GM18858 (cell line): ENCODE data around the gene CLRN3.
A peak's percentile ranks its signal among the peaks of the same experiment; 100 is the strongest.

ENCODE experiments used
- ATAC-seq: cut with Tn5 transposase; IDR thresholded peaks from one replicate; pipeline ENCODE4 v1.9.1; 2021; ENCODE audit not compliant: unreplicated experiment

CLRN3 gene

GRCh38 chr10:127919418-127920271 is 26.9 kb upstream of the CLRN3 start:
- ATAC-seq = no peak

- ATAC-seq = no peak
Measured at GRCh38 chr10:127918572-127918971, 25.8 kb upstream of the CLRN3 start.

DNA sequence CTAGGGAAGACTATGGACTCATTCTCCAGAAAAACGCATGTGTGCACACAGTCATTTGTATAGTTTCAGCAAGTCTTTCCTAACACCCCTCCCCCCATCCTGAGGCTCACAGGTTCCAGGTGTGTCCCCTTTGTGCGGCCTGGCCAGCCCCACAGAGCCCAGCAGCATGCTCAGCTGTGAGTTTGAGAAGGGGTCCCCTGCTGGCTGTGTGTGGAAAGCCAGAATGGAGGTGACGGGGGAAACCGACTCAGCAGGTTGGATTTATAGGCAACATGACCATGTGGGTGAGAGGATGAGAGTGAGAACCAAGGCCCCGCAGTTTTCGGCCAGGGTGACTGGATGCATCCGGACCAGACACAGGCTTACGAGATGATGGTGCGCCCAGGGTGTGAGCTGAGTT is 24.1 kb upstream of the CLRN3 start:
- no peak for ATAC-seq

- no peak for ATAC-seq
Measured at GRCh38 chr10:127915324-127915723, 22.6 kb upstream of the CLRN3 start.

DNA sequence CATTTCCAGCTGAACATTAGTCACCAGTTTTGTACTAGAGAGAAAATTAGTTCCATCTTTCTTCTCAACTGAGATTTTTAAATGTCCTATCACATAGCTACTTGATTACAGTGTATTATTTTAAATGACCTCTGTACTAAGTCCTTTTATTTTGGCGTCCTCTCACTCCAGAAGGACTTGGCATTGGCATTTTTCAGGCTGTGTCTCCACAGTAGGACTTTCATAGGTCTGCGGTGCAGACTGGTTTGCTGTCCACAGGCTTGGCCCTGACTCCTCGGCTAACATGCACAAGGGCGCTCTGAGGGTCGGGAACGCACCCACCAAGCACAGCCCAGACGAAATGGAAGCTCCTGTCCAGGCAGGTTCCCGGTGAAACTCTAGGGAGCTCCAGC is 20.6 kb upstream of the CLRN3 start:
- ATAC-seq = no peak

DNA sequence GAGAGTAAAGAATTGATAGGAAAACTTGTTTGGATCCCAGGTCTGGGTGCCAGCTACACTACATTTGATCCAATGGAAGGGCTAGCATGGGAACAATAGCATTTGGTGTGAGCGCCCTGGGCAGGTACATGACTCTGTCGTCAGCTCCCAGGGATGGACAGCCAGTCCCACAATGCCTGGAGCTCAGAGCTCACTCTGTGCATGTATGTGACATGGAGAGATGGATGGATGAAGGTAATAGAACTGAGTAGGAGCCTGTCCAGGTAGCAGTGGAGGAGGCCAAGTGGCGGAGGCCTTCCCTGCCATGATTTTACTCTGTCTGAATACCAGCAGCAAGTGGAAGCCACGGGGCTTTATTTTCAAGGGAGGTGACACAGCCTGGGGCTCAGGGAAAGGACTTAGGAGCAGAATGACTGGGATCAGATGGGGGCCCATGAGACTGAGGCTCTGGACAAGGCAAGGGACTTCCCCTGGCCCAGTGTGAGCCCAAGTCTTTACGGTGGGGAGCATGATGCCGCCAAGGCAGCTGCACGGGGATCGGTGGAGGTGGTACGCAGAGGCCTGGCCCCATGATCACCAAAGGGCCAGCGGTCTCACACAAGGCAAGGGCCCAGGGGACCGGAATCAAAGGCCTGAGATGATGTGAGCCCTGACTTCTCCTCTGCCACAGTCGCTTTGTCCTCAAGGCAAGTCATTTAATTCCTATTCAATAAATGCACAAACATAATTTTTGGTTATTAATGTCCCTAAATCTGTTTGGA is 20.0 kb upstream of the CLRN3 start:
- no peak for ATAC-seq

DNA sequence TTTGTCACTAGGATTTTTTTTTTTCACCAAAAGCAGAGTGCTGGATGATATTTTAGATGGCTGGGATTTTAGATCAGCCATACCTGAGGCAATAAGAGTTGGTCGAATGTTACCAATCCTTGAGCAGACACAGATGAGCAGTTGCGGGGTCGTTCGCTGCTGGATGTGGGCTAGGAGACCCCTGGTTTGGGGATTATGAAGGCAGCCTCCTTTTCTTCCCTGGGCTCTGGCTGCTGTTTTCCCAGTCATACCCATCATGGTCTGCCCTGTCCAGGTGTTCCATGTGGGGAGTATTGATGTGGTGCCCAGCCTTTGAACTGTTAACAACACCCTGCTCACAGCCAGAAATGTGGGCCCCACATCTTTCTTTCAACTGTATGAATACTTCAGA is 19.1 kb upstream of the CLRN3 start:
- ATAC-seq = no peak

DNA sequence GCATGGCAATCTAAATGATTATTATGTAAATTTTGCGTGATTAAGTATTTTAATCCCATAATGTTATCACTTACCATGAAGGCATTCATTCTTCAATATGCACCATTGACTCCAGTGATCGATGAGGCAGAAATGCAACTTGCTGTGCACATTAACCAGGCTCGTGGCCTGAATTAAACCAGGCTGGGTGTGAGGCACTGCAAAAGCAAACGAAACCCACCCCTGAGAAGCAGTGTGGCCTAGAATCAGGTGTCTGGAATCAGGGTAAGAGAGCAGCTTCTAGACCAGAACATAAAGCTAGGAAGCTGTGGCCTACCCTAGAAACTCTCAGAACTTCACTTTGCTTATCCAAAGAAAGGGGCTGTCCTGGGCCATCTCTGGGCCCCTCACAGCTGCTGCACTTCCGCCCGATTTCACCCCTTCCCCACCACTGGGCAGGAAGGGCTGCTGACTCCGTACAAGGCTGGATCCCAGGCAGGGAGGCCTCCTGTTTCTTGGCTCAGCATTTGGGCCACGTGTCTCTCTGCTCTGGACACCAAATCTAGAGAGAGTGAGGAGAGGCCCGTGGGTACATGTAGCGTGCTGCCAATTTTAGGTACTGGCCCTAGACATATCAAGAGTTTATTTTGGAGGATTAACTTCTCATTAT is 18.6 kb upstream of the CLRN3 start:
- ATAC-seq = no peak

- ATAC-seq = no peak
Measured at GRCh38 chr10:127910464-127910770, 17.7 kb upstream of the CLRN3 start.

DNA sequence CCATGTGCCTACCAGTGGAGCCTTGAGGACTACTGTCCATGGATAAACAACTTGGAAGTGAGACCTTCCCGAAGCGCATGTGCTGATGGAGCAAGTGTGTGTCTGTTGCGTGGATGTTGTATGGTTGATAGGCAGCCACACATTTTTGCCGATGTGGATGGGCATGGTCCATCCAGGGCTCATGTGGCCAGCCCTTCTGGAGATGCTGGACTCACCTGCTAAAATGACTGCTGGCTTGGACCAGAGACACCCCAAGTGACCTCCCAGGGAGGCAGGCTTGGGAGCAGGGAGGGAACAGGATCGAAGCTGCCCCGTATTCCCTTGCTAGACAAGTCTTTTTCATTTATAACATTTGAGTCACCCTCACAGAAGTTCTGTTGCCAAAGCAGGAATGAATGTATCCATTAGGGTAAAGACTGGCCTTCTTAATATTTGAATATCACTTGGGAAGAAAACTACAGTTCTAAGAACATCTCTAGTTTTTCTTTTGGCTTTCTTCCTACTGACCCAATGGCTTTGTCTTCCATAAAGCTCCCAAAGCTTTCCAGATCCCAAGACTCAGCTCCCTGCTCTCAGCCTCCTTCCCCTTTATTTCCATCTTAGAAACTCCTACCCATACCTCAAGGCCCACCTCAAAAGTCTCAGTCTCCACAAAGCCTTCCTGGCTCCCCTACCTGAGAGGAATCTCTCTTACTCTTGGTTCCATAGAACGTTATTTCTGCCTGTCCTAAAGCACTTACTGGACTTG is 17.1 kb upstream of the CLRN3 start:
- no peak for ATAC-seq

GRCh38 chr10:127908959-127909267 is 16.2 kb upstream of the CLRN3 start:
- ATAC-seq = no peak

- no peak for ATAC-seq
Measured at GRCh38 chr10:127908106-127908958, 15.6 kb upstream of the CLRN3 start.

GRCh38 chr10:127907411-127908105 is 14.8 kb upstream of the CLRN3 start:
- no peak for ATAC-seq

DNA sequence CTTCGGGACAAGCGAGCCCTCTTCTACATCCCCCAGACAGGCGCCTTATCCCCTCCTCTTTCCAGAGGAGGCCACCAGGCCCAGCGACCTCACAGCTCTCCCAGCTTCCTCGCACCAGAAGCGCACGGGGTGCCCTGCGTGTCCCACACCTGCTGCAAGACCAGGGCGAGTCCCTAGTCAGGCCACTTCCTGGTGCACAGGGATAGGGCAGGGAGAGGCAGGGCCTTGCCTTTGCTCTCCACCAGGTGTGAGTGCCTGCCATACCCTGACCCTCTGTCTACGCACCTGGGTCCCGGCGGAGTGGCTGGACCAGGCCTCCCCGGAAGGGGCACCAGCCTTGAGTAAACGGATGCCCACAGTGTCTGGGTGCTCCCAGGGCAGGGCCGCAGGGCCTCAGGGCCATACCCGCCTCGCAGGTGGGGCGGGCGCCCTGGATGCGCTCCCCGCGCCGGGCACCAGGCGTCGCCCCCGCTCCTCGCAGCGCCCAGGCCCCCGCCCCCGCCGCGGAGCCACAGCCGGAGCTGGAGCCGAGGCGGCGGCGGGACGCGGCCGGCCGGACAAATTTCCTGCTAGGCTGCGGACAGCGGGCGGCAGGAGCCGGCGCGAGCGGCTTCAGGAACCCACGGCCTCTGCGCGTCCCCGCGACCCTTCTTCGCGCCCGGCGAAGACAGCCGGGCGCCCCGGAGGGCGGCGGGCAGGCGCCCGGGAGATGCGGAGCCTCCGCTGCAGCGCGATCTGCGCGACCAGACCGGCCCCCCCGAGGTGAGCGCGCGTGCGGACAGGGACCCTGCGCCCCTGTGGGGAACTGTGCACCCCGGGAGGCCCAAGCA is 14.0 kb upstream of the CLRN3 start, which contains the start of gene PTPRE:
TSS of gene PTPRE (plus strand) at position 556 of the 830 bp plus-strand sequence. CDS start 133,779 bp downstream, outside the sequence.
- peak; percentile 57 for ATAC-seq

DNA sequence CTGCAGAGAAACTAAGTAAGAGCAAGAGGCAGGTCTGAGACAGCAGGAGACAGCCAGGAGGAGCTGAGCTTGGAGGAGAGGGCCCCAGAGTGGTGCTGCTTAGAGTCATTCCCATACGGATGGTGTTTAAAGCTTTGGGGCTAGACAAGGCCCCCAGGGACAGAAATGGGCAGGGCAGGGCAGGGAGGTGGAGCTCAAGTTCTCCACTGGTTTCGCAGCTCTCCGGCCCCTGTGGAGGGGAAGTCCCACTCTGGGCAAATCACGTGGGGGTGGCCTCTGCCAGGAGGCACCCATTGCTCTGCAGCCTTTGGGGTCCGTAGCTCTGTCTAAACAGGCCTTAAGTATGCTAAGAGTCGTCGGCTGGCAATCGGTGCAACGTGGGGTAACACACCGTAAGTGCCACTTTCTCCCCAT is 13.1 kb upstream of the CLRN3 start:
- no peak for ATAC-seq

DNA sequence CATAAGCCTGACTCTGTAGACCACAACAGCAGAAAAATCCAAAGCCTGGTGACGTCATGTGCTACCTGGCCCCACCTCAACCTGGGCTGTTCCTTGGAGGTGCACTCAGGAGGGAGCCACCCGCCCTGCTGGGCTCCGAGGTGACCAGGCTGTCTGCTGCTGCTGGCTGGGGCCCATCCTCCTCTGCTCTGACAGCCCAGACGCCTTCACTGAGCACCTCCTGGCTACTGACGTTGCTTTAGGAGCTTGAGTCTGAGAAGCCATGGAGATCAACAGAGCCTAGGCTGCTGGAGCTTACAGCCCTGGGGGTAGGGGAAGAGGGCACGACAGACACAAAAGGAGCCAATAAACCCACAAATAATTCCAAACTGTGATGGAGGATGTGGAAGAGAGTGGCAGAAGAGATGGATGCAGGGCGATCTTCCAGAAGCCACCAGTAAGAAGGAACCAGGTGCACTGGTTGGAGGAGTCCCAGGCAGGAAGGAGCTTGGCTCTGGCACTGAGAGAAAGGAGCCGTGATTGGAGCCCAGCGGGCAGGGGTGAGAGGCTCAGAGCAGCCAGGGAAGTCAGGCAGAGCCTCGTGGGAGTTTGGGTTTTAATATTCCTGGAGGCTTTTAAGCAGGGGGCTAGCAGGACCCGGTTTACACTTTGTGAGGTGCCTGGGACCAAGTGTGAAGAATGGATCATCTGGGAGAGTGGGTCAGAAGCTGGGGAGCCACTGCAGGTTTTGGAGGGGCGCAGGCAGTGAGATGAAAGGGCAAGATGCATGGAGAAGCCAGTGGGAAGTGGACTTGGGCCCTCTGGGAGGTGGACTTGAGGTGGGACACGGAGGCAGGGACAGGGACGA is 12.5 kb upstream of the CLRN3 start:
- ATAC-seq = no peak

- no peak for ATAC-seq
Measured at GRCh38 chr10:127904311-127905000, 11.7 kb upstream of the CLRN3 start.
